Omental fat pad (tissue), 4 donors: ENCODE measurements around the gene RAB3D. TPM values are rescaled to one million over a fixed set of nuclear protein-coding genes. Genes with fewer than 3 reads are reported as not detected.

Source experiments
- ATAC-seq: fragments of 150-250 bp; one replicate; pipeline ENCODE4 v1.9.1; 2016; ENCODE audit warnings: mild to moderate bottlenecking, moderate library complexity; ENCODE audit not compliant: low FRiP score
- DNase-seq: peaks from one replicate; pipeline ENCODE4 v3.0.0-alpha.2; 2019; ENCODE audit warnings: low spot score
- total RNA-seq, 4 donors: library from RNA; depleted of rRNA; stranded (reverse); fragments of >200 nt; gene quantifications; one replicate each; pipeline ENCODE4 v1.1.0, GENCODE V29; 2016
- TF ChIP-seq, protein P1 (sequence below), 3 donors: fragments of 450-650 bp; IDR thresholded peaks; one replicate each; pipeline ENCODE4 v1.5.1; 2016 to 2017; ENCODE audit warnings: antibody characterized with exemption in 3 of 3, mild to moderate bottlenecking in 3 of 3, moderate library complexity in 2 of 3

The RAB3D gene
- total RNA-seq, 4 donors from 2014 or later = 8.6 to 33.3 (median 16.8) TPM

DNA sequence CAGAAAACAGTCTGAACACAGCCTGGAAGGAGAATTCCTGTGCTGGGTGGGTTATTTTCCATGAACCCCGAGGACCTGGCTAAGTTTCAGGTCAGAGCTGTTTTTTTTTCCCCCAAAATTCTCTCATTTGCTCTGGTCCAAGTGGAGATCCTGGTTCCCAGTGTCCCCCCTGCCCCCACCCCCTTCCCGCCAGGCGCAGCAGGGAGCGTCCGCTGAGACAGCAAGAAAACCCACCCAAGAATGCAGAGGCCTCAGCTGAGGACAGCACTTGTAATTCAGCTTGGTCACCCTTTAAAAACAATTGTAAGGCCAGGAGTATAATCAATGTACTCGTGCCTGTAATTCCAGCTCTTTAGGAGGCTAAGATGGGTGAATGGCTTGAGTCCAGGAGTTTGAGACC, 54.9 kb downstream of the RAB3D start:
- no peak for DNase-seq
- TF ChIP-seq, protein P1, sequence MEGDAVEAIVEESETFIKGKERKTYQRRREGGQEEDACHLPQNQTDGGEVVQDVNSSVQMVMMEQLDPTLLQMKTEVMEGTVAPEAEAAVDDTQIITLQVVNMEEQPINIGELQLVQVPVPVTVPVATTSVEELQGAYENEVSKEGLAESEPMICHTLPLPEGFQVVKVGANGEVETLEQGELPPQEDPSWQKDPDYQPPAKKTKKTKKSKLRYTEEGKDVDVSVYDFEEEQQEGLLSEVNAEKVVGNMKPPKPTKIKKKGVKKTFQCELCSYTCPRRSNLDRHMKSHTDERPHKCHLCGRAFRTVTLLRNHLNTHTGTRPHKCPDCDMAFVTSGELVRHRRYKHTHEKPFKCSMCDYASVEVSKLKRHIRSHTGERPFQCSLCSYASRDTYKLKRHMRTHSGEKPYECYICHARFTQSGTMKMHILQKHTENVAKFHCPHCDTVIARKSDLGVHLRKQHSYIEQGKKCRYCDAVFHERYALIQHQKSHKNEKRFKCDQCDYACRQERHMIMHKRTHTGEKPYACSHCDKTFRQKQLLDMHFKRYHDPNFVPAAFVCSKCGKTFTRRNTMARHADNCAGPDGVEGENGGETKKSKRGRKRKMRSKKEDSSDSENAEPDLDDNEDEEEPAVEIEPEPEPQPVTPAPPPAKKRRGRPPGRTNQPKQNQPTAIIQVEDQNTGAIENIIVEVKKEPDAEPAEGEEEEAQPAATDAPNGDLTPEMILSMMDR (IDR thresholded peaks at IDR 0.05) = no peak
- no peak for ATAC-seq

DNA sequence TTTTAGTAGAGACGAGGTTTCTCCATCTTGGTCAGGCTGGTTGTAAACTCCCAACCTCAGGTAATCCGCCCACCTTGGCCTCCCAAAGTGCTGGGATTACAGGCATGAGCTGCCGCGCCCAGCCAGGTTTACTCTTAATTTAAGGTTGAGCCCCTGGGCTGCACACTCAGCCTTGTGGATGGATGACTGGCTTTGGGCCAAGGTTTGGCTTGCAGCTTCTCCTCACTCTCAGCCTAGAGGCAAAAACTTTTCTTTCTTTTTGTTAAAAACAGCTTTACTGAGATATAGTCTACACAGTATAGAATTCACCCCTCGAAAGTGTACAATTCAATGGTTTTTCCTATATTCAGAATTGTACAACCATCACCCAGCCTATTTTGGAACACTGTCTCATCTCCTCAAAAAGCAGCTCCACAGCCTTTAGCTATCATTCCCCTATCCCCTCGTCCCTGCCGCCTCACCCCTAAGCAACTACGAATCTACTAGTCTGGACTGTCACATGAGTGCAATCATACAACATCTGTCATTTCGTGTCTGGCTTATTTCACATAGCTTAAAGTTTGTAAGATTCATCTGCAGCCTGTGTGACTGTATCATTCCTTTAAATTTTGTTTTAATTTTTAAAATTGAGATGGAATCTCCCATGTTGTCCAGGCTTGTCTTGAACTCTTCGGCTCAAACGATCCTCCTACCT, 58.0 kb downstream of the RAB3D start:
- ATAC-seq = no peak
- TF ChIP-seq, protein P1 (IDR thresholded peaks at IDR 0.05) = no peak
- no peak for DNase-seq

DNA sequence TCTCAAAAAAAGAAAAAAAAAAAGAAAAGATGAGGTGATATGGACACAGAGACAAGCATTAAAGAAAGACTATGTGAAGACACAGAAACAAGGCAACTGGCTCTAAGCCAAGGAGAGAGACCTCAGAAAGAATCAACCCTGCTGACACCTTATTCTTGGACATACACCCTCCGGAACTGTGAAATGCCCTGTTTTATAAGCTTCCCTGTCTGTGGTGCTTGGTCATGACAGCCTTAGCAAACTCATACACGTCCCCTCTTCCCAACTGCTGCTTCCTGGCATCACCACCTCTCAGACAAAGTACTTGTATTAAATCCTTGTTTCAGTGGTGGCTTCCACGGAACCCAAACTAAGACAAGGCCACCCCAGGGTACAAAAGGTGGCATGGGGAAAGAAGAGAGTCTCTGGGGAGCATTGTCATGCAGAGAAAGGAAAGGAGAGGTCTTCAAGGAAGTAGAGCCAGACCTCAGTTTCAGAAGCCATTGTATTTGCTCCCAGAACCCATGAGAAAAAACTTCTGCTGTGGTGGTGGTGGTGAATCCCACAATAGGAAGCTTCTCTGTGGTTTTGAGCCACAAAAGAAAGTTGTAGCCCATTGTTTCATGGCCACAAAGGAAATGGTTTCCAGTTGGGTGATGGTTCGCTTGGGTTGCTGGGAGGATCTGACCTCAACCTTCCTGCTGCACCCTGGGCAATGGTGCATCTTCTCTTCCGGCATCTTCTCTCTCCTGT, 59.8 kb downstream of the RAB3D start:
- TF ChIP-seq, protein P1 (IDR thresholded peaks at IDR 0.05) = no peak
- no peak for DNase-seq
- ATAC-seq = no peak

DNA sequence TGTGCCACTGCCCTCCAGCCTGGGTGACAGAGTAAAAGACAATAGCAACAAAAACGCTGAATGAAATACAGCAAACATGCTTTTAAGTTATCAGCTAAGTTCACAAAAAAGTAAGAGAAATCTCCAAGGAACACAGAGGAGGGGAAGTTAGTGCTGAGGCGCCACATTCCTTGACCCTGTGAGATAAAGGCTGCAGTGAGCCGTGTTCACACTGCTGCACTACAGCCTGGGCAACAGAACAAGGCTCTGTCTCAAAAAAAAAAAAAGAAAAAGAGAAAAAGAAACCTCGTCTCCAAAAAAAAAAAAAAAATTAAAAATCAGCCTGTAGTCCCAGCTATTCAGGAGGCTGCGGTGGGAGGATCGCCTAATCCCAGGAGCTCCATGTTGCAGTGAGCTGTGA, 60.8 kb downstream of the RAB3D start:
- ATAC-seq = no peak
- DNase-seq = no peak
- TF ChIP-seq, protein P1 (IDR thresholded peaks at IDR 0.05) = no peak

DNA sequence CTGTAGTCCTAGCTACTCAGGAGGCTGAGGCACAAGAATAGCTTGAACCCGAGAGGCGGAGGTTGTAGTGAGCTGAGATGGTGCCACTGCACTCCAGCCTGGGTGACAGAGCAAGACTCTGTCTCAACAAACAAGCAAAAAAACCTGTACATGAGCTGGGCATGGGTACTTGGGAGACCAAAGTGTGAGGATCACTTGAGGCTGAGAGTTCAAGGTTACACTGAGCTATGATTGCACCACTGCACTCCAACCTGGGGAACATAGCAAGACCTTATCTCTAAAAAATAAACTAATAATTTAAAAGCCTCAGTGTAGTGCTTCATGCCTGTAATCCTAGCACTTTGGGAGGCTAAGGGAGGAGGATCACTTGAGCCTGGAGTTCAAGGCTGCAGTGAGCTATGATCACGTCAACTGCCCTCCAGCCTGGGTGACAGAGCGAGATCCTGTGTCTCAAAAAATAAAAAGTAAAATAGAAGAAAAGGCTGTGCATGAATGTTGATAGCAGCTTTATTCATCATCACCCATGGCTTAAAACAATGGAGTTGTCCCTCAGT, 64.8 kb downstream of the RAB3D start:
- TF ChIP-seq, protein P1 (IDR thresholded peaks at IDR 0.05) = no peak
- ATAC-seq (no peak), DNase-seq (no peak)

DNA sequence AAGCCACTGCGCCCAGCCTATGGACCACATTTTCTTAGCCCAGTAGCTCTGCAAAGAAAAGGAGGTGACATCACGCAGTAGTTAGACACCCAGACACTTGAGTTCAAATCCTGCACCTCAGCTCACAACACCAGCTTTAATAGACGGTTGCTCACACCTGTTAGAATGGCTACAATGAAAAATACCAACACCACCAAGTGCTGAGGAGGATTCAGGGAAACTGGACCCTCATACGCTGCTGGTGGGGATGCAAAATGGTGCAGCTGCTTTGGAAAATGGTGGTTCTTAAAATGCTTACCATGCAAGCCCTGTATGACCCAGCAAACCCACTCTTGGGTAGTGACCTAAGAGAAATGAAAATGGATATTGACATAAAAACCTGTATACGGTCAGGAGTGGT, 65.5 kb downstream of the RAB3D start:
- ATAC-seq = no peak
- no peak for DNase-seq
- TF ChIP-seq, protein P1 (IDR thresholded peaks at IDR 0.05) = no peak
